Vagina (tissue), 2 donors: Measurements from ENCODE around the gene CHPF2. TPM values are rescaled to one million over a fixed set of nuclear protein-coding genes. Genes with fewer than 3 reads are reported as not detected.

ENCODE experiments used
- DNase-seq, 2 donors: peaks; one replicate each; pipeline ENCODE4 v3.0.0-alpha.2; 2017; ENCODE audit errors: extremely low spot score in 2 of 2
- H3K27ac ChIP-seq: fragments of 200-600 bp; sonication (generic); one replicate; pipeline ENCODE4 v1.5.1; 2019
- H3K27me3 ChIP-seq: fragments of 200-600 bp; sonication (generic); one replicate; pipeline ENCODE4 v1.5.1; 2019
- H3K36me3 ChIP-seq, 2 donors: fragments of 200-600 bp; sonication (generic); one replicate each; pipeline ENCODE4 v1.5.1; 2017 to 2019
- H3K4me1 ChIP-seq: fragments of 200-600 bp; sonication (generic); one replicate; pipeline ENCODE4 v1.5.1; 2019
- H3K4me3 ChIP-seq, 2 donors: fragments of 200-600 bp; sonication (generic); 1 replicate in 1 of 2; 2 replicates in 1 of 2; pipeline ENCODE4 v1.5.1; 2016 to 2019
- H3K9me3 ChIP-seq: fragments of 200-600 bp; sonication (generic); one replicate; pipeline ENCODE4 v1.5.1; 2019
- CTCF ChIP-seq, 3 experiments: fragments of 450-650 bp in 2 of 3; fragments of 200-600 bp in 1 of 3; sonication (generic) in 1 of 3; IDR thresholded peaks; one replicate each; pipeline ENCODE4 v1.5.1; 2017 to 2019; ENCODE audit warnings: antibody characterized with exemption in 3 of 3, mild to moderate bottlenecking in 2 of 3, moderate library complexity in 2 of 3
- POLR2A ChIP-seq, 2 donors: fragments of 450-650 bp; IDR thresholded peaks; one replicate each; pipeline ENCODE4 v1.6.1; 2017; ENCODE audit warnings: antibody characterized with exemption in 2 of 2, mild to moderate bottlenecking in 2 of 2, moderate library complexity in 2 of 2
- POLR2AphosphoS5 ChIP-seq, 2 donors: sonication (generic); formaldehyde crosslinking; IDR thresholded peaks; one replicate each; pipeline ENCODE4 v1.9.0; 2017; ENCODE audit warnings: antibody characterized with exemption in 2 of 2, mild to moderate bottlenecking in 2 of 2, low read depth in 1 of 2; ENCODE audit not compliant: insufficient read depth in 1 of 2
- intact Hi-C: fragments of 100-400 bp; cut with DNase I; formaldehyde crosslinking; loops from one replicate; pipeline ENCODE4 v1.15.1; 2023
- total RNA-seq: library from RNA; depleted of rRNA; stranded (reverse); fragments of >200 nt; gene quantifications from one replicate; pipeline ENCODE4 v1.2.3, GENCODE V29; 2016

CHPF2 gene
- total RNA-seq, 1 donor from 2014 or later, result 28.0 TPM

GRCh38 chr7:151264615-151265014 lies 32.3 kb downstream of the CHPF2 start:
- no peak overlapping the region for H3K4me3 ChIP-seq
- no peaks in the 10 kb centered on the region for H3K27me3 ChIP-seq
- no peaks in the 10 kb centered on the region for H3K9me3 ChIP-seq
- DNase-seq, result no peak
- intact Hi-C loops, result no loop called here
- peaks cover 11% of the 10 kb centered on the region for H3K4me1 ChIP-seq
- no peak for TF ChIP-seq CTCF (IDR thresholded peaks at IDR 0.05)
- no peaks in the 10 kb centered on the region for H3K36me3 ChIP-seq
- no peak overlapping the region for H3K27ac ChIP-seq

- H3K4me3 ChIP-seq, result no peak overlapping the region
- H3K27ac ChIP-seq, result no peak overlapping the region
- H3K9me3 ChIP-seq, result no peaks in the 10 kb centered on the region
- no peaks in the 10 kb centered on the region for H3K36me3 ChIP-seq
- intact Hi-C loops, result no loop called here
- H3K27me3 ChIP-seq, result no peaks in the 10 kb centered on the region
- DNase-seq, result no peak
- peaks cover 11% of the 10 kb centered on the region for H3K4me1 ChIP-seq
- no peak for TF ChIP-seq POLR2A (IDR thresholded peaks at IDR 0.05)
- no peak for TF ChIP-seq POLR2AphosphoS5 (IDR thresholded peaks at IDR 0.05; ENCODE audit: insufficient read depth in 1 of 2, low read depth in 1 of 2)
- TF ChIP-seq CTCF (IDR thresholded peaks at IDR 0.05), result no peak
Observed at GRCh38 chr7:151265351-151265931, 33.2 kb downstream of the CHPF2 start.

- DNase-seq, result no peak
- Histone ChIP-seq H3K36me3 (no peaks in the 10 kb centered on the region), H3K4me1 (peaks cover 13% of the 10 kb centered on the region), H3K4me3 (no peak overlapping the region), H3K27ac (no peak overlapping the region), H3K9me3 (no peaks in the 10 kb centered on the region), H3K27me3 (no peaks in the 10 kb centered on the region)
- intact Hi-C loops, result no loop called here
- no peak for TF ChIP-seq POLR2AphosphoS5 (IDR thresholded peaks at IDR 0.05; ENCODE audit: insufficient read depth in 1 of 2, low read depth in 1 of 2)
- no peak for TF ChIP-seq POLR2A (IDR thresholded peaks at IDR 0.05)
- no peak for TF ChIP-seq CTCF (IDR thresholded peaks at IDR 0.05)
Observed at GRCh38 chr7:151269511-151269910, 37.2 kb downstream of the CHPF2 start.

- TF ChIP-seq POLR2AphosphoS5 (IDR thresholded peaks at IDR 0.05; ENCODE audit: insufficient read depth in 1 of 2, low read depth in 1 of 2), result peak in 1 of 2 donors; percentile 71
- TF ChIP-seq CTCF (IDR thresholded peaks at IDR 0.05), result peak in 1 of 3 experiments; percentile 18
- TF ChIP-seq POLR2A (IDR thresholded peaks at IDR 0.05), result no peak
- peaks cover 31% of the 10 kb centered on the region for H3K4me1 ChIP-seq
- H3K9me3 ChIP-seq, result no peaks in the 10 kb centered on the region
- peak in 1 of 2 donors; percentile 93 for DNase-seq
- no peaks in the 10 kb centered on the region for H3K27me3 ChIP-seq
- no peak overlapping the region for H3K4me3 ChIP-seq
- intact Hi-C loops, result no loop called here
- peak overlapping the region; percentile 36 for H3K27ac ChIP-seq
- no peaks in the 10 kb centered on the region for H3K36me3 ChIP-seq
Observed at GRCh38 chr7:151271699-151272355, 39.5 kb downstream of the CHPF2 start.

GRCh38 chr7:151272405-151272804 lies 40.1 kb downstream of the CHPF2 start:
- intact Hi-C loops, result no loop called here
- peaks cover 35% of the 10 kb centered on the region for H3K4me1 ChIP-seq

More at GRCh38 chr7:151272405-151272804, 40.1 kb downstream of the CHPF2 start:
- no peaks in the 10 kb centered on the region for H3K36me3 ChIP-seq
- H3K4me3 ChIP-seq, result no peak overlapping the region
- no peaks in the 10 kb centered on the region for H3K9me3 ChIP-seq
- peak in 1 of 2 donors; percentile 90 for DNase-seq
- H3K27me3 ChIP-seq, result no peaks in the 10 kb centered on the region
- H3K27ac ChIP-seq, result peak overlapping the region; percentile 36
- no peak for TF ChIP-seq POLR2A (IDR thresholded peaks at IDR 0.05)
- TF ChIP-seq CTCF (IDR thresholded peaks at IDR 0.05), result no peak
- TF ChIP-seq POLR2AphosphoS5 (IDR thresholded peaks at IDR 0.05; ENCODE audit: insufficient read depth in 1 of 2, low read depth in 1 of 2), result no peak
